SU-DHL-6 (cell line): ENCODE measurements around the gene EFCAB12.

Experiments
- EZH2phosphoT487 ChIP-seq: fragments of 200-600 bp; sonication (generic), shearing (Covaris generic); conservative IDR thresholded peaks from 2 replicates; pipeline ENCODE4 v1.6.1; 2018; ENCODE audit warnings: mild to moderate bottlenecking, antibody characterized with exemption, low read length, moderate library complexity, mixed read lengths
- TF ChIP-seq, protein P1 (sequence below): fragments of 200-600 bp; sonication (generic); IDR thresholded peaks from one replicate; pipeline ENCODE4 v1.5.1; 2017; ENCODE audit warnings: antibody characterized with exemption, mild to moderate bottlenecking, low read length, moderate library complexity; ENCODE audit not compliant: insufficient read depth, poor library complexity, severe bottlenecking

DNA sequence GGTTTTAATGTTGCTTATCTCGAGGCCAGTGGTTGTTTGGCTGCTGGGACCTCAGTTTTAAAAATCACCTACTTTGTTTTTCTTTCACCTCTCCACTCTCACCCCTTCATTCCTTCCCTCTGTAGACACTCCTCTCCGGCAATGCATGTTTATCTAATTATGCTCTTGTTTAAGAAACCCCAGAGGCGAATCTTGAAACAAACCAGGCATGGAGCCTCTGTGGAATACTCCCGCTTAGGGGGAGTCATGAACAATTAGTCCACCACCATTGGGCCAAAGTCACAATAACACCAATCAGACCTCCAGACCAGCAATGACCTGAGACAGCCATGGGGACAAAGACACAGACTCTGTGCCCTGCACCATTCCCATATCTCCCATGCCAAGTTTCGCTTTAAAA is 53.3 kb downstream of the EFCAB12 start:
- TF ChIP-seq, protein P1, sequence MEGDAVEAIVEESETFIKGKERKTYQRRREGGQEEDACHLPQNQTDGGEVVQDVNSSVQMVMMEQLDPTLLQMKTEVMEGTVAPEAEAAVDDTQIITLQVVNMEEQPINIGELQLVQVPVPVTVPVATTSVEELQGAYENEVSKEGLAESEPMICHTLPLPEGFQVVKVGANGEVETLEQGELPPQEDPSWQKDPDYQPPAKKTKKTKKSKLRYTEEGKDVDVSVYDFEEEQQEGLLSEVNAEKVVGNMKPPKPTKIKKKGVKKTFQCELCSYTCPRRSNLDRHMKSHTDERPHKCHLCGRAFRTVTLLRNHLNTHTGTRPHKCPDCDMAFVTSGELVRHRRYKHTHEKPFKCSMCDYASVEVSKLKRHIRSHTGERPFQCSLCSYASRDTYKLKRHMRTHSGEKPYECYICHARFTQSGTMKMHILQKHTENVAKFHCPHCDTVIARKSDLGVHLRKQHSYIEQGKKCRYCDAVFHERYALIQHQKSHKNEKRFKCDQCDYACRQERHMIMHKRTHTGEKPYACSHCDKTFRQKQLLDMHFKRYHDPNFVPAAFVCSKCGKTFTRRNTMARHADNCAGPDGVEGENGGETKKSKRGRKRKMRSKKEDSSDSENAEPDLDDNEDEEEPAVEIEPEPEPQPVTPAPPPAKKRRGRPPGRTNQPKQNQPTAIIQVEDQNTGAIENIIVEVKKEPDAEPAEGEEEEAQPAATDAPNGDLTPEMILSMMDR: no peak
- TF ChIP-seq EZH2phosphoT487: no peak
